GM19324 (cell line): ENCODE results near the gene ELL.

Source experiments
- ATAC-seq: cut with Tn5 transposase; IDR thresholded peaks from one replicate; pipeline ENCODE4 v1.9.1; 2021; ENCODE audit warnings: mild to moderate bottlenecking, moderate library complexity; ENCODE audit not compliant: unreplicated experiment, low FRiP score

ELL gene

DNA sequence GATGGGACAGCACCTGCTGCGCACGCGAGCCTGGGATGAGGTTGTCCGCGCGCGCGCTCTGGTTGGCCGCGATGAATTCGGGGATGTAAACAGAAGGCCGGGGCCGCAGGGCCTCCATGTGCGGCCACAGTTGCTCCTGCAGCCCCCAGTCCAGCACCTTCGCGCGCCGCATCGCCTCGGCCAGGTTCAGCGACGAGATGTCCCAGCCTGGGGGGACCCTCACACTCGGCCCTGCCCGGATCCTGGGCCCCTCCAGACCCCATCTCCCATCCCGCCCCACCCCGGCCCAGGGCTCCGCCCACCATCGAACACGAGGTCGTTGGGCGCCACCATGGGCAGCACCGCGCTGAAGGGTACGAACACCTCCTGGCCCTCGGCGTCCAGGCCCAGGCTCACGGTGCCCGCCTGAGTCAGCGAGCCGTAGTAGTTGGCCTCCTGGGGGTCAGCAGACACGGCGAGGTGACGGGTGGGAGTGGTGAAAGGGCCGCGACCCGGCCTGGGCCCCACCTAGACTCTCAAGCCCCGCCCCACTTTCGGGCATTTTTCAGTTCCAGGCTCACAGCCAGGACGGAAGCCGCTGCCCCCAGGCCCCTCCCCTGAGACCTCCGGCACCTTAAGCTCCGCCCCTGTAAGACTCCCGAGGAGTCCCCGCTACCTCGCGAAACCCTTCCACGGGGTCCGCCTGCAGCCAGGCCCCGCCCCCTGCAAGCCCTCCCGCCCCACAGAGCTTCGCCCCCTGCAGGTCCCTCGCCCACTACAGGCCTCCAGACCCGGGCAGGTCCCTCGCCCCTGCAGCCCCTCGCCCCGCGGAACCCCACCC, 85.0 kb downstream of the ELL start:
- ATAC-seq, result peak; percentile 49

DNA sequence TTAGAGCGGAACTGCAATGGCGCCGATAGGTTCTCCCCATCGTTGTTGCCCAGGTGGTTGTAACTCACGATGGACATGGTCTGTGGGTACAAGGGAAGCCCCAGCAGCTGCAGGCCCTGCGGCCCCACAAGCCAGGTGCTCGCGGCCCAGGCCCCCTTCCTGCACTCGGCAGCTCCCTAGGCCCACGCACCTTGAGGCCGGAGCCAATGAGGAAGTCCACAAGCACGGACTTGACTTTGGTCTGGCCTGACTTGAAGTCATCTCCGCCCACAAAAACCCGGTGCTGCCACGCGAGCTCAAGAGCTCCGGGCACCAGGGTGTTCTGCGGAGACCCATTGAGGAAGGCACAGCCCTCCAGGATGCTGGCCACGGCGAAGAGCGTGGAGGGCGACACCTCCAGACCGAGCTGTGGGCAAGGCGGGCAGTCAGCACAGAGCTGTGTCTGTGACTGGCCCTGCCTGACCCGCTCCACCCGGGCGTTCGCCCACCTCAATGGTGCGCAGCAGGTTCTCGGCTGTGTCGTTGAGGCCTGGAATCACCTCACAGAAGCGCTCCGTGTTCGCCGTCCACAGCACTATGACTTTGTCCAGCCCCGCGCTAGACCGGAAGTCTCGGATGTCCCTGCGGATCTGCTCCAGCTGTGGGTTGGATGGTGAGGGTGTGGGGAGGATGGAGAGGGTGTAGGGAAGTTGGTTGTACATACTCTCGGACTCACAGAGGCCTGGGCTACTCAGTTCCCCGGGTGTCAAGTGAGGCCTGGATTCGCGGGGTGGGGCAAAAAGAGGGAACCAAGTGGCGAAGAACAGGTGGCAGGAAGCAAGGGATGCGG, 85.8 kb downstream of the ELL start:
- ATAC-seq, result no peak

DNA sequence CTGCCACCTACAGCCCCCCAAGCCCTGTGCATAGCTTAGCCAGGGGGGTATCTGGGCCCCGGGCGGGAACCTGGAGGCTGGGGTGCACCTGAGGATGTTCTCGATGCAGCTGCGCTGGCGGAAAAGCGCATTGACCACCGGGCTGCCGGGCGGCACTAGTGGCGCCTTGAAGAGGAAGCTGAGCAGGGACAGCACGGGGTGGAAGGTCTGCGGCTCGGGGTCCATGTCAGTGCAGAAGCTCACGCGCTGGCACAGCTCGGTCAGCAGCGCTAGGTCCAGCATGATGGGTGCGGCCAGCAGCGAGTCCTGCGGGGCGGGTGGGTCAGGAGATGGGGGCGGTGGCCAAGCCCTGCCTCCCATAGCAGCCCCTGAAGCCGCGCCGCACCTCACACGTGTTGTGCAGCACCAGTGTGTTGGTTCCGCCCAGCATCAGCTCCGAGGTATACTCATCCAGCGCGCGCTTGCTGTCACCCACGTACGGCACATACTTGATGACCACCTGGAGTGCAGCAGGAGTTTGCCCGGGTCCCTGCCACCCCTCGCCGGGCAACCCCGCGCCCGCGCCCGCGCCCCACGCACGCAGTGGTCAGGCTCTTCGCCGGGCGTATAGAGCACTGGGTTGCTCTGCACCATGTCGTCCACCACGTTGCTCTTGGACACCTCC, 86.6 kb downstream of the ELL start:
- no peak for ATAC-seq

DNA sequence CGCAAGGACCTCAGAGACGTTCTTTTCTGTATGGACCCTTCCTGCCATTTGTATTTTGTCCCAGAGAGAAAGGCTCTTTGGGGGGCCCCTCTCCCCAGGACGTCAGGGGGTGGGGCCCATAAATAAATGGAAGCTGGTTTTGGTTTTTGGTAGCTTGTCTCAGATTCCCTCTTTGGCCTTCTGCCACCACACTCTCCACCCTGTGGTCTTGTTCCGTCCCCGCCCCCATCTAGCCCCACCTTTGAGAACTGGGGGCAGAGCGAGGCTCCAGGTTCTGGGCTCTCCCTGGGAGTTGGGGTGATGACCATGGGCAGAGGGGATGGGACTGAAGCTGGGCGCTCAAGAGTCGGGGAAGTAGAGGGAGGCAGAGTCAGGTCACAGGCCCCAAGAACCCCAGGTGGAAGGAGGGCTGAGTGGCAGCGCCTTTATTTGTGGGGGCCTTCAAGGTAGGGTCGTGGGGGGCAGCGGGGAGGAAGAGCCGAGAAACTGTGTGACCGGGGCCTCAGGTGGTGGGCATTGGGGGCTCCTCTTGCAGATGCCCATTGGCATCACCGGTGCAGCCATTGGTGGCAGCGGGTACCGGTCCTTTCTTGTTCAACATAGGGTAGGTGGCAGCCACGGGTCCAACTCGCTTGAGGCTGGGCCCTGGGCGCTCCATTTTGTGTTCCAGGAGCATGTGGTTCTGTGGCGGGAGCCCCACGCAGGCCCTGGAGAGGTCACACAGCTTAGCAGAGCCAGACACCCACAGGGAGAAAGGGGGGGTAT, 87.3 kb downstream of the ELL start:
- ATAC-seq, result no peak

DNA sequence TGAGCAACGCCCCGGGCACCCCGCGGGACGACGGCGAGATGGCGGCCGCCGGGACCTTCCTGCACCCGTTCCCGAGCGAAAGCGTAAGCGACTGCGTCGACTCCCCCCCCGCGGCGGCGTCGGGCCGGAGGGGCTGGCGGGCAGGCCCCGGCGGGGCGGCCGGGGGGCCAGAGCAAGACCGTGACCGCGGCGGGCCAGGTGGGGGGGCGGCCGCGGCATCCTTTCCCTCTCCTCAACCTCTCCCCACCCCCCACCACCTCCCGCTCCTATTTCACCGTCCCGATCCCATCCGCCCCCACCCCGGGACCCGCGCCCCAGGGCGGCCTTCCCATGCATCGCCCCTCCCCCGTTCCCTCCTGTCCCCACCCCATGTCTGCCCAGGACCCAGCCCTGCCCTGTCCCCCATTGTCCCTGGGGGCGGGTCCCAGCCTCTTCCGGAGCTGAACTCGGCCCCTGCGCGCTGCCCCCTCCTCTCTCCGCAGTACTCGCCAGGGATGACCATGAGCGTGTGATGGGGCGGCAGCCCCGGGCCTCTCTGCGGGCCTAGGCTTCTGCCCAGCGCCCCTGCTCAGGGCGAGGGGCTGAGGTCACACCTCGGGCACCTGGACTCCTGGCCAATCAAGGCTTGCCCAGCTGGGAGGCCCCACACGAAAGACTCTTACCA, 88.0 kb downstream of the ELL start:
- no peak for ATAC-seq

DNA sequence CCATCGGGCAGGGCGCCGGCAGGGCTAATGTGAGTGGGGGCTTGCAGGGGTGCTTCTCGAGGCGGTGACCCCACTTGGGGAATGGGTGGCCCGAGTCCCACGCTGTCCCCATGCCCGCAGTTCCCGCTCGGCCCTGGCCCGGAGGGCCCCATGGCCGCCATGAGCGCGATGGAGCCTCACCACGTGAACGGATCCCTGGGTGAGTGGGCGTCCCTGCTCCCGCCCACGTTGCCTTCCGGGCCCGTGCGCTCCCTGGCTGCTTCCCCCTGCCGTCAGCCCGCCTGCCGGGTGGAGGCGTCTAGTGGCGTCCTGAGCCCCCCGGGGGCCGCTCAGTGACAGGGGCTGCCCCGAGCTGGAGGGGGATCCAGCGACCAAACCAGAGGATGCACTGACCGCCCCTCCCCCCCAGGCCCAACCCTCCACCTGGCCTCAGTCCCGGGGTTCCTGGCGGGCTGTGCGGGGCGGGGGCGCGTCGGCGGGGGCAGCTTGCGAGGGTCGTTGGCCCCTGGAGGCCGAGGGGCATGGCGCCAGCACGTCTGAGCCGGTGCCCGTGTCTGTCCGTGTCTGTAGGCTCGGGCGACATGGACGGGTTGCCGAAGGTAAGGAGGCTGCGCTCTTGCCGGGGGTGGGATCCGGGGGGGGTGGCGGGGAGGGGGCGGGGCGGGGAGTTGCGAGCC, 88.7 kb downstream of the ELL start:
- ATAC-seq, result no peak

DNA sequence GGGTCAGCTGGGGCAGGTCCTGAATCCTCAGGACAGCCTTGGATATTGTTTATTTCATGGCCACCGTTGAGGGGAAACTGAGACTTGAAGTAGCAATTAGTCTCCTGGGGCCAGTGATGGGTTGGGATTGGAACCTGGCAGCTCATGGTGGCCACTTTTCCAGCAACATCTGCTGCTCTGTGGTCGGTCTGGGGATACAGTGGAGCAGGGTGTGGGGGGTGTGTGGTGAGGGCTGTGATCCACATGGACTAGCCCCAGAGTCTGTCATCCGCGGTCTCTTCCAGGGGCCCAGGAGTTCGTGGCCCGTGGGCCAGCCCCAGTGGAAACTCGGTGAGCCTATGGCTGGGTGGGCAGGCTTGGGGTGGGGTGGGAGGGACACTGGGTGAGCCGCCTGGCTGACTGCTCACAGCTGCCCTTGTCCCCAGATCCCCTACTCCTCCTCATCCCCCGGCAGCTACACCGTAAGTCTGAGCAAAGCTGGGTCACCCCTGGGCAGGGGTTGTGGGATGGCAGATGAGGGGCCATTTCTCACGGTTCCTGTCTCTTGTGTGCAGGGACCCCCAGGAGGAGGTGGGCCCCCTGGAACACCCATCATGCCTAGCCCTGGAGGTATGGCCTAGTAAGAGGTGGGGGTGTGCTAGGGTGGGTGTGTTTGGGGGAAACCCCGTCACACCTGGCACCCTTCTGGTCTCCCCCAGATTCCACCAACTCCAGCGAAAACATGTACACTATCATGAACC, 89.4 kb downstream of the ELL start:
- no peak for ATAC-seq

DNA sequence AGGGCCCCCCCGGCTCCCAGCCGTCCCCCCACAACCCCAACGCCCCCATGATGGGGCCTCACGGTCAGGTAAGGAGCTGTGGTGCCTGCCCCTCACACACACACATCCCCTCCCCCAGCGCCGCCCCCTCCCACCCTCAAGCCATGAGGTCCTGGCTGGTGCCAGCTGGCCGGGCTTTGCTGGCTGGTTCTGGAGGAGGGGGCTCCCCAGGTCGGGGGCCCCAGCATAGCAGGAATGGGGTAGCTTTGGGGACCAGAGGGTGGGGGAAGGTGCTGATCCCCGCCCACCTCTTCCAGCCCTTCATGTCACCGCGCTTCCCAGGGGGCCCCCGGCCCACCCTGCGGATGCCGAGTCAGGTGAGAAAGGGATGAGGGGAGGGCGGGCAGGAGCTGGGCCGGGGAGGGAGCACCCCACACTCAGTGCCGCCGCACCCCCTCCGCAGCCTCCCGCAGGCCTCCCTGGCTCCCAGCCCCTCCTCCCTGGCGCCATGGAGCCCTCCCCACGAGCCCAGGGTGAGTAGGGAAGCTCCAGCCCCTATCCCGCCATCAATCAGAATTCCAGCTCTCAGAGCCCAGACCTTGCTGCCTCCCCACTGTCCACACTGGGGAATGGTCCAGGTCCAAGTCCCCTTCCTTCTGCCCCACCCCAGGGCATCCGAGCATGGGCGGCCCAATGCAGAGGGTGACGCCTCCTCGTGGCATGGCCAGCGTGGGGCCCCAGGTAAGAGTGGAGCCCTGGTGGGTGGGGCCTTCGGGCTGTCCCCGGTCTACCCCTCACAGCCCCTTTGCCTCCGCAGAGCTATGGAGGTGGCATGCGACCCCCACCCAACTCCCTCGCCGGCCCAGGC, 90.3 kb downstream of the ELL start:
- ATAC-seq, result no peak

DNA sequence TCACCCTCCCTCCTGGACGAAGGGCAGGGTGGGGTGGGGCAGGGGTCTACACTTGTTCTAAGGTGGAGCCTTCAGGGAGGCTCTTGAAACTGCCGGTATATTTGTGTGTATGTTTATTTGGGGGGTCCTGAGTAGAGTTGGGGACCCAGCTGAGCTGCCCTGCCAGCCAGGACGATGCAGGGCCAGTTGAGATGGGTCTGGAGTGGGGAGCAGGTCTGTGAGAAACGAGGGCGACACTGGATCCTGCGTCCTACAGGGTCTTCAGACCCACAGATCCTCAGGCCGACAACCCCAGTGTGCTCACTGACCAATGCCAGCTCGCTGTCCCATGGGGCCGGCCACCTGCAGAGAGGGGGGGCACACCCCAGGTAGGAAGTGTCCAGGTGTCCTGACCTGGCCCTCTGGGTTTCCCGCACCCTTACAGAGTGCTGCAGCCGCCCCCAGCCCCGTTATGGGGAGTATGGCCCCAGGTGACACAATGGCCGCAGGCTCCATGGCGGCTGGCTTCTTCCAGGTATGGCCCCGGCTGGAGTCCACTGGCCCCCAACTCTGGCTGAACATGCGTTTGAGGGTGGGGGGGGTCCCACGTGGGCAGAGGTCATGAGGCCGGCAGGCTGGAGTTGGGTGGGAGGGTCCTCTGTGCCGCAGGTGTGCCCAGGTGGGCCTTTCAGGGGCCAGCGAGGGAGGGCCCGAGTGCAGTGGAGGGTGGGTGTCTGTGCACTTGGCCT, 91.3 kb downstream of the ELL start:
- no peak for ATAC-seq

DNA sequence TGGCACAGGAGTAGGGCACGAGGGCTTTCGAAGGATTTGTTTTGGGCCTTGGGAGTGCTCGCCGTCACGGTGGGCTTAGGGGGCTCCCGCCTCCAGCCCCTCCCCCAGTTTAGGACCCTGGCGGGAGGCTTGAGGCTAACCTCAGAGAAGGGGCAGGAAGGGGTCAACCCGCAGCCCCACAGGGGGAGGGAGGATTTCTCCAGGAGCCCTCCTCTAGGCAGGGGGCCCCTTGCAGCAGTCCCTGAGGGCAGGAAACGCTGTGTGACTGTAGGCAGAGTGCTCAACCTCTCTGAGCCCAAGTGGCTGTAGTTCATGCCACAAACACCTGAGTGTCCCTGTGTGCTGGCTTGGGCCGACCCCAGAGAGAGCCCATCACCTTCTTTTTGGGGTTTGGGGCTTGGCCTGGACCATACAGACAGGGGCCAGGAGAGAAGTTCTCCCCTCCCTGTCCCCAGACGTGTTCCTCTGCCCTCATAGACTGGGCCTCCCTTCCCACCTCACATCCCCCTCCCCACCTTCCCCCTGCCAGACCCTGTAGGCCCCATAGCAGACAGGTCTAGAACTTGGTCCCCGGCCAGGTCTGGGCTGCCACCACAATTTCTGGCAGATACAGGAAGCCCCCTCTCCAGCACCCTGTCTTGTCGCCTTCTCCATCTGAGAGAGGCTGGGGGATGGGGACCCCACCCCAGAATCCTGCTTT, 92.0 kb downstream of the ELL start:
- ATAC-seq, result no peak

DNA sequence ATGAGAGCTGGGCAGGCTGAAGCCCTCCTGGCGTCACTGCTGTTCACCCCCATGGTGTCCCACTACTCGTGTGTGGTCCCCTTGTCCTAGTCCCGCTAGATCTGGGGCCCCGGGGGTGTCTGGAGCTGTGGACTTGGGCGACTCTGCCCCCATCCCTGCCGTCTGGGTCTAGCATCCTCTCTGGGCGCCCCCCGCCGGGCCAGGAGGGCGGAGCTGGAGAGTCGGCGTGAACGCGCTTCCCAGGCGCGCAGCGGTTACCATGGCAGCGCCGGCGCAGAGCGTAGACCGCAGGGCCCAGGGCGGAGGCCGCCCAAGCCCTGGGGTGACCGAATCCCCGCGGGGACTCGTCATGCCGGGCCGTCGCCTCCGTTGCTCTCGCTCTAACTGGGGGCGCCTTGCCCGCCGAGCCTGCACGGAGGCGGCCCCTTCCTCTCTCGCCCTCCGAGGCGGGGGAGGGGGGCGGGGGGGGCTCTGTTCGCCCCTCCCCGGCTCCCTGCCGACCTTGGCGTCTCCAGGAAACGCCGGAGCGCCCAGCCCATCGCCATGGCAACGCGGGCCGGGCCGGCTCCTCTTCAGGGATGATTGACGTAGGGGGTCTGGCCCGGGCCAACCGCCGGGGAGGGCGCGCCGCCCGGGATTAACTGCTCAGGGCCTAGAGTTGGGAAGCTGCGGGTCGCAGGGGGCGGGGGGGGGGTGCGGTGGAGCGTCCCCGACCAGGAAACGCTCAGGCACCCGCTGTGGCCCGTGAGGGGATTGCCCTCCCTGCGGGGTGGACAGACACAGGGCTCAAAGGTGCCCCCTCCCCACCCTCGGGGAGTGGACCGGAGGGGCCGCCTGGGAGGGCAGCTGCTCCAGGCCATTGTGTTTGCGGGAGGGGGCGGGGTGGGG, 92.8 kb downstream of the ELL start:
- ATAC-seq, result no peak

DNA sequence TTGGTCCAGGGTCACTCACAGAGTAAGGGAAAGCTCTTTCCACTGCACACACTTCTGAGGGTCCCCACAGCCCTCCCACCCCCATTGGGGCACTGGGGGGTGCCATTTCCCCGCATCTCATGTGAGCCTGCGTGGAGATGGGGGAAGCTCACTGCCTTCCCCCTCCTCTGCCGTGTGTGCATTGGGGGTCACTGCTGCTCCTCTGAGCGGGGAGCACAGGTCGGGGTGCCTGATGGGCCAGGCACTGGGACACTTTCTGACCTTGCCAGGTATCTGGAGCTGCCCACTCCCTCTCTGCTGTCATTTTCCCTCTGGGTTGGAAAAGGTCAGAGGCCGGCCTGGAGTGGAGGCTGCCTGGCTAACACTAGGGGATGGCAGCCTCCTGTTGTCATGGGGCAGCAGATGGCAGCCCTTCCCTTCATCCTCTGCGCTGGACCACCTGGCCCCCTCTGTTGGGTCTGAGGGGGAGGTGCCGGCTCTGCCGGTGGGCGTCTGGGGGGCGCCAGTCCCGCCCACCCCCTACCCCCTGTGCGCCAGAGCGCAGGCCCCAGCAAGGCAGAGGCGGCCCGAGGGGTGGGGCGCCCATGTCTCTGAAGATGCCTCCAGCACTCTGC, 93.6 kb downstream of the ELL start:
- no peak for ATAC-seq

DNA sequence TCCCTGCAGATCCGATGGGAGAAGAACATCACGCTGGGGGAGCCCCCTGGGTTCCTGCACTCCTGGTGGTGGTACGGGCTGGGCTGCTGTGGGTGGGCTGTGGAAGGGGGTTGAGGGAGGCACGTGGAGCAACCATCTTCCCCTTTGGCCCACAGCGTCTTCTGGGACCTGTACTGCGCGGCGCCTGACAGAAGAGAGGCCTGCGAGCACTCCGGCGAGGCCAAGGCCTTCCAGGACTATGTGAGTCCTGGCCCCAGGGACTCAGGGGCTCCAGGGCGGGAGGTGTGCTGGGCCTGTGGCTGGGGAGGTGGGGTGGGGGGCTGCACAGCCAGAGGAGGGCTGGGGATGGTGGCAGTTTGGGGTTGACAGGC, 94.1 kb downstream of the ELL start:
- no peak for ATAC-seq

DNA sequence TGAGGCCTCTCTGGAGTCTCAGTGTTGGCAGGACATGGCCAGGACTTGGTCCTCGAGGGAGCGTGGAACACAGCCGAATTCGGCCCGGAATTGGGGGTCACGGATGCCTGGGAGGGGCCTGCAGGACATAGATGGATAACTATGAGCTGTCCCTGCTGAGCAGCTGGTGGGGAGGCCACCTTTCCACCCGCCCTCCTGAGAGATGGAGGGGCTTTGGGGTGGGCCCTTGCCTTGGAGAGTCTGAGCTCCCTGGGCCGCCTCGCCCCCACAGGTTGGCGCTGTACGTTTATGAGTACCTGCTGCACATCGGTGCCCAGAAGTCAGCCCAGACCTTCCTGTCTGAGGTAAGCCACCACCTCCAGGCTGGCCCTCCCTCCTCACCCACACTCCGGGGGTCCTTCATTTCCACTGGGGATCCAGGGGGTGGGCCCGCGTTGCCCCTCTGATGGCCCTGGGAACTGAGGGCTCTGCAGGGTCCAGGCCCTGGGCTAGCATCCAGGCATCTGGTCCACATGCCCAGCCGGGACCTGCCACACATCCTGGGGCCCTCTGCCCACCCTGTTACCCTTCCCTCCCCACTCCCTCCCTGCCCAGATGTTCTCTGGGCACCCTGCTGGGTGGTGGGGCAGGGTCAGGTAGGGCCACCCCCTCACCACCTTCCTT, 94.7 kb downstream of the ELL start:
- no peak for ATAC-seq

DNA sequence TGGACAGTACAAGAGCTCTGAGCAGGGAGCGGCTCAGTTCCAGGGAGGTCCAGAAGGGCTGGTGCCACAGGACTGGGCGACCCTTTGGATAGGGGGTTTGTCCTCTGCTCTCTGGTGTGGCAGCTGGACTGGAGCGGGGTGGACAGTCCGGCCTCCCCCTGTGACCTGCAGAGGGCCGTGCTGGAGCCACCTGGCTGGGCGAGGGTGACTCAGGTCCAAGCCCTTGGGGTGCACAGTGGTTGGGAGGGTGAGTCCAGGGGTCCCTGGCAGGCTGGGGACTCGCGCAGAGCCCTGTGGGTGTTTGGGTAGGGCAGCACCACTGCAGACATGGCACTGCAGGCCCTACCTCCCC, 95.5 kb downstream of the ELL start:
- ATAC-seq, result no peak
